Loucy (cell line): ENCODE measurements around the gene DDX49.

Experiments used
- CTCF ChIP-seq: fragments of 200-600 bp; sonication (generic); conservative IDR thresholded peaks from 2 replicates; pipeline ENCODE4 v1.5.1; 2014; ENCODE audit warnings: mild to moderate bottlenecking, antibody characterized with exemption, low read length
- EZH2phosphoT487 ChIP-seq: fragments of 200-600 bp; IDR thresholded peaks from 2 replicates; pipeline ENCODE4 v1.6.1; 2018; ENCODE audit warnings: antibody characterized with exemption, mild to moderate bottlenecking, moderate library complexity, borderline replicate concordance

GRCh38 chr19:18960370-18960769, 40.9 kb downstream of the DDX49 start:
- TF ChIP-seq CTCF (no peak), EZH2phosphoT487 (no peak)
